Anterior cingulate cortex (tissue), 58 donors: ENCODE results near the gene GCC2.
"Not testable (repeated sequence)": the region's sequence is repeated elsewhere in the genome, so short reads cannot be mapped to it uniquely, and the experiment has no call there.

Source experiments
- DNase-seq, 58 donors: peaks; one replicate each; lab custom pipeline; 2025; lab: John Stamatoyannopoulos, UW

GCC2 gene

DNA sequence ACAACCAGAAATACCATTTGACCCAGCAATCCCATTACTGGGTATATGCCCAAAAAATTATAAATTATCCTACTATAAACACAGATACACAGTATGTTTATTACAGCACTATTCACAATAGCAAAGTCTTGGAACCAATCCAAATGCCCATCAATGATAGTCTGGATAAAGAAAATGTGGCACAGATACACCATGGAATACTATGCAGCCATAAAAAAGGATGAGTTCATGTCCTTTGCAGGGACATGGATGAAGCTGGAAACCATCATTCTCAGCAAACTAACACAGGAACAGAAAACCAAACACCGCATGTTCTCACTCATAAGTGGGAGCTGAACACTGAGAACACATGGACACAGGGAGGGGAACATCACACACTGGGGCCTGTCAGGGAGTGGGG is 13.4 kb upstream of the GCC2 start:
- not testable (repeated sequence) for DNase-seq

- DNase-seq, result no peak
These were observed 12.0 kb upstream of the GCC2 start for GRCh38 chr2:108436976-108437375.

- DNase-seq, result no peak
These were observed 7.3 kb upstream of the GCC2 start for GRCh38 chr2:108441712-108442111.

GRCh38 chr2:108444941-108445840 is 3.8 kb upstream of the GCC2 start:
- no peak for DNase-seq

DNA sequence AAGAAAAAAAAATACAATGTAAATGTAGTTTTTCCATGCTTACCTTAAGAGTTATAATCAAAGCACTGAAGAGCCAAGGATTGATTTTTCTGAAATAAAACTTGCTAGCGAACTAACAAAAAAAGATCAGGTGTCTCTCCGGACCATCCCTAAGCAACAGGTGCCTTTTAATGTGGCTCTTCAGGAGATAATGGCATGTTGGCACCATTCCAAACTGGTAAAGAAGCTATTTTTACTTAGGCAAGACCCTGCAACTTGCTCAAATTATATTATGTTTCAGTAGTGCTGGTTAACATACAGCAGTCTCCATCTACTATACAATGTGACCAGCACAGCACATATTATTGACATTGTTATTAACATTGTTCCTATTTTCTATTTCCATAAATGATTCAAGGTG is 2.3 kb upstream of the GCC2 start:
- no peak for DNase-seq

GRCh38 chr2:108447947-108448677 is 894 bp upstream of the GCC2 start:
- peak in 8 of 58 donors; percentile 29 to 49 (median 40) for DNase-seq

- DNase-seq, result peak in 10 of 58 donors; percentile 0 to 69 (median 20)
These were observed 564 bp downstream of the GCC2 start for GRCh38 chr2:108449410-108450130.

DNA sequence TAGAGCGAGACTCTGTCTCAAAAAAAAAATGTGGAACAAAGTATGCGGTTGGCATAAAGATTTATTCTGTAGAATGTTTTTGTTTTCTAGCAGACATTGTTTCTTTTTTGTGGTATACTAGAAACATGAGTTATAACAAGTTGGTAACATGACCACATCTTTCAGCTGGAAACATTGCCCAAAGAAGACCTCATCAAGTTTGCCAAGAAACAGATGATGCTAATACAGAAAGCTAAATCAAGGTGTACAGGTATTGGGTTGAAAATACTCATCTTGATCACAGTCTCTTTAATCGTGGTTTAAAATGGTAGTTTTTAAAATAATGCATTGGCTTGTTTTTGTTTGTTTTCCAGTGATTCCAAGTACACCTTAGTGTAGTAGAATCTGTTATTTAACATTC is 1.9 kb downstream of the GCC2 start:
- DNase-seq, result no peak

DNA sequence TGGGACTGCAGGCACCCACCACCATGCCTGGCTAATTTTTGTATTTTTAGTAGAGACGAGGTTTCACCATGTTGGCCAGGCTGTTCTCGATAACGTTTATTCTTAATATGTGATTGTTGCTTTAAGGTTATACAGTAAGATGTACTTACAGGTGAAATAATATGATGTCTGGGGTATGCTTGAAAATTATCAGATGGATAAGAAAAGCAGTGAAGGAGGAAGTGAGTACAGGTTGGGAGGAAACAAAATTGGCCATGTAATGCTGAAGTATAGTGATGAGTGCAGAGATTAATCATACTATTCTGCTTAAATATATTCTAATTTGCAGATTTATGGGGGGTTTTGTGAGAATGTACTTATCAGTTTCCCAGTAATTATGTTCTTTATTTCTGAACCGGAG is 3.0 kb downstream of the GCC2 start:
- DNase-seq, result no peak

DNA sequence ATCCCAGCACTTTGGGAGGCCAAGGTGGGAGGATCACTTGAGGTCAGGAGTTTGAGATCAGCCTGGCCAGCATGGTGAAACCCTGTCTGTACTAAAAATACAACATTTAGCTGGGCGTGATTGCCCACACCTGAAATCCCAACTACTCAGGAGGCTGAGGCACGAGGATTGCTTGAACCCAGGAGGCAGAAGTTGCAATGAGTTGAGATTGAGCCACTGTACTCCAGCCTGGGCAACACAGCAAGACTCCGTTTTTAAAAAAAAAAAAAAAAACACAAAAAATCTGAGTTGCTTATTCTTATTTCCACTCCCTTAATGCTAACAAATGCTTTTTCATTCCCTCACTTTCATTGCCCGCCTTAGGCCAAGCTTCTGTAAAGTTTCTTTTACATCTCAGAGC is 4.5 kb downstream of the GCC2 start:
- DNase-seq, result not testable (repeated sequence)

DNA sequence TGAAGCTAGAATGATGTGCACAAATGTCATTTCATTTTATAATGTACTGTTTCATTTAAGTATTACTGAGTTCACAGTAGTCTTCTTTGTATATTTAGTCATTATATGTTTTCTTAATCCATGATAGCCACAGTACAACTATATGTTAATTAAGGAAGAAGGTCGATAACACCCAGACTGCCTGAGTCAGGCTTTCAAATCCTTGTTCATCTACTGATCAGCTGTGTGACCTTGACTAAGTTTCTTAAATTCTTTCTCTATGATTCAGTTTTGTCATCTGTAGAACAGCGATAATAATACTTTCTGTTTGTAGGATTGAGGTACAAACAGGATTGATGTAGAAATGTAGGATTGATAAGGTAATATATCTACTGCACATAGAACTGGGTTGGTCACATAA is 5.4 kb downstream of the GCC2 start:
- no peak for DNase-seq

DNA sequence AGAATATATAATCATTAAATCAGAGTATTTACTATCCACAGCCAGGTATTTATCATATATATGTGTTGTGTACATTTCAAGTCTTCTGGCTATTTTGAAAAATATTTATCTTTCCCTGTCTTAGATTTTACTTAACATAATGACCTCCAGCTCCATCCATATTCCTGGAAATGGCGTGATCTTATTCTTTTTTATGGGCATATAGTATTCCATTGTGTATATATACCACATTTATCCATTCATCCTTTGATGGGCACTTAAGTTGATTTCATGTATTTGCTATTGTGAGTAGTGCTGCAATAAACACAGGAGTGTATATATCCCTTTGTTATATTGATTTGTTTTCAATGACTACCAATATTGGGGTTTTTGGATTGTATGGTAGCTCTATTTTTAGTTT is 6.6 kb downstream of the GCC2 start:
- DNase-seq, result no peak

DNA sequence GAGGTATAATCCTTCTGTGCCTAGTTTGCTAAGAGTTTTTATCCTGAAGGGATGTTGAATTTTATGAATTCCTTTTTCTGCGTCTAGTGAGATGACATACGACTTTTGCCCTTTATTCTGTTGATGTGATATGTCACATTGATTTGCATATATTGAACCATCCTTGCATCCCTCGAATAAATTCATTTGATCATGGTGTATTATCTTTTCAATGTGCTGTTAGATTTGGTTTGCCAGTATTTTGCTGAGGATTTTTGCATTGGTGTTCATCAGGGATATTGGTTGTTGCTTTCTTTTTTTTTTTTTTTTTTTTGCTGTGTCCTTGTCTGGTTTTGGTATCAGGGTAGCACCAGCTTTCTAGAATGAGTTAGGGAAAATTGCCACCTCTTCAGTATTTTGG is 9.1 kb downstream of the GCC2 start:
- no peak for DNase-seq

DNA sequence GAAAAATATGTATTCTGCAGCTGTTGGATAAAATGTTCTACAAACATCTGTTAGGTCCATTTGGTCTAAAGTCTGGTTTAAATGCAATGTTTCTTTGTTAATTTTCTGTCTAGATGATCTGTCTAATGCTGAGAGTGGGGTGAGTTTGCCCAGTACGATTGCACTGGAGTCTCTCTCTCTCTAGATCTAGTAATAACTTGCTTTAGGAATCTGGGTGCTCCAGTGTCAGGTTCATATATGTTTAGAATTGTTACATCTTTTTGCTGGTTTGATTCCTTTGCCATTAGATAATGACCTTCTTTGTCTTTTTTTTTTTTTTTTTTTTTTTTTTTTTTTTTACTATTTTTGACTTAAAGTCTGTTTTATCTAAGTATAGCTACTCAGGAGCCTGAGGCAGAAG is 10.4 kb downstream of the GCC2 start:
- DNase-seq, result no peak

DNA sequence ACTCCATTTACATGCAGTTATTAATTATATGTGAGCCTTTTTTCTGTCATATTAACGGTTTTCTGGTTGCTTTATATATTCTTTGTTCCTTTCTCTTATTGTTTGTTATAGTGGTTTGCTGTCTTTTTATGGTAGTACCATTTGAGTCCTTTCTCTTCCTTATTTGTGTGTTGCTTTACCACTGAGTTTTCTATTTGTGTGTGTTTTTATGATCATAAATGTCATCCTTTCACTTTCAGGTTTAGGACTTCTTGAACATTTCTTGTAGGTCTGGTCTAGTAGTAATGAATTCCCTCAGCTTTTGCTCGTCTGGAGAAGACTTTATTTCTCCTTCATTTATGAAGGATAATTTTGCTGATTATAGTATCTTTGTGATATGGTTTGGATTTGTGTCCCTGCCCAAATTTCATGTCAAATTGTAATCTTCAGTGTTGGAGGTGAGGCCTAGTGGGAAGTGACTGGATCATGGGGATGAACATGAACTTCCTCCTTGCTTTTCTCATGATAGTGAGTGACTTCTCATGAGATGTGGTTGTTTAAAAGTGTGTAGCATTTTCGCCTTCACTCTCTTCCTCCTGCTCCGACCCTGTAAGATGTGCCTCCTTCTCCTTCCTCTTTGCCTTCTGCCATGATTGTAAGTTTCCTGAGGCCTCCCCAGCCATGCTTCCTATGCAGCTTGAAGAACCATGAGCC is 11.5 kb downstream of the GCC2 start:
- DNase-seq, result no peak

DNA sequence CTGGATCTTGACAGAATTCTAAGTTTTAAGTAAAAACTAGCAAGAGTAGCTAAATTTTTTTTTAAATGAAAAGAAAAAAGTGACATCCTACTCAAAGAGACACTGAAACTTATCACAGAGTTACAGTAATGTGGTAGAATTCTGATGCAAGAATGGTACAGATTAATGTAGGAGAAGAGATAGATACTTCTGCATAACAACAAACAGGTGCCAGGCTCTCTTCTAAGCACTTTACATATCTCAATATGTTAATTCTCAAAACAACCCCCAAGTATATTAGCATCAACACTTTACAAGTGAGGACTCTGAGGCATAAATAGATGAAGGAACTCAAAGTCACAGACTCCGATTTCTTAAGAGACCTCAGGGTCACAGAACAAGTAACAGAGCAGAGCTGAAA is 28.1 kb downstream of the GCC2 start:
- no peak for DNase-seq

GRCh38 chr2:108485253-108485652 is 36.2 kb downstream of the GCC2 start:
- DNase-seq, result no peak

DNA sequence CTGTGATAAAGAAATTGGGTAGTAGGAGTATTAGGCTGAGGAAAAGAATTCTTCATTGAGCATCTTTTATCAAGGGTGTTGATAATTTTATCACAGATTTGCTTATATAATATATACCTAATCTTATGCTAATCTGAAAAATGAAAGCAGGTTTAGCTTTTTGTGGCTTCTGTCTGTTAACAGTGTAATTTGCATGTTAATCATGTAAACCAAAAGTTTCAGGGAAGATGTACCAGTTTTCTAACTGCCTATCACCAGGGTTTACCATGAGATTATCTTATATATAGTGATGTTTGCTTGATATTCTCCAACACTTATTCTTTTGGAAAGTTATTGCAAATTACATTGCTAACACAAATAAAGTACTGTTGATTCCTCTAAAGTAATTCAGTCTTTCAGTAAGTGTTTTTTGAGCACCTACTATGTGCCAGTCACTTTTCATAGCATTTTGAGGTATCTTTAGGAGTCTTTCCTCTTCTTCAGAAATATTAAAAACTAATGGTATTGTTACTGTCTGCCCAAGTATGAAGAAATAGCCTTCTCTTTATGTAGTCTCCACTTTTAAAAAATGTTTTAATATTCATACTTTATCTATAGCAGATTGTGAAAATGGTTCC is 41.6 kb downstream of the GCC2 start:
- no peak for DNase-seq

- no peak for DNase-seq
These were observed 42.8 kb downstream of the GCC2 start for GRCh38 chr2:108491848-108492247.

DNA sequence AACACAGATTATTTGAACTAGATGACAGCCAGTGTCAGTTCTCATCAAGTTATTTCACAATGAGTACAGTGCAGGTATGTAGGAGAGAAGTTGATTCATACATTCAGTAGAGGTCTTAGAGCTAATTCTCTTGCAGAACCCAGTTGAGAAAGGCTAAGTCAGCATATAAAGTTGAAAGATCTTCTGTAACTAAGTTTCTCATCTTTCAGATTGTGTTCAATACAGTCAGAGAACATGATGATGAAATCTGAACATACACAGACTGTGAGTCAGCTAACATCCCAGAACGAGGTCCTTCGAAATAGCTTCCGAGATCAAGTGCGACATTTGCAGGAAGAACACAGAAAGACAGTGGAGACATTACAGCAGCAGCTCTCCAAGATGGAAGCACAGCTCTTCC is 43.4 kb downstream of the GCC2 start:
- peak in 3 of 58 donors; percentile 0 to 12 (median 1) for DNase-seq
